Measurements from ENCODE around the gene AGBL1. TPM values are rescaled to one million over a fixed set of nuclear protein-coding genes. Genes with fewer than 3 reads are reported as not detected.

Gene AGBL1
- total RNA-seq, 1 donor from 2014 or later = not detected

GRCh38 chr15:86725628-86726027, 646.0 kb downstream of the AGBL1 start:
- no peak overlapping the region for H3K4me3 ChIP-seq (ENCODE audit: insufficient read depth, low read depth, low read length)
- no peaks in the 10 kb centered on the region for H3K4me1 ChIP-seq (ENCODE audit: insufficient read depth, low read length)
- H3K4me3 Mint-ChIP-seq (ENCODE audit: unreplicated experiment) = no peak overlapping the region
- H2AFZ ChIP-seq (ENCODE audit: low read depth, low read length) = no peak overlapping the region
- H3K27me3 ChIP-seq (ENCODE audit: insufficient read depth, low read length) = no peaks in the 10 kb centered on the region
- no peak overlapping the region for H3K27ac ChIP-seq (ENCODE audit: low read depth, low read length)
- H3K4me2 ChIP-seq (ENCODE audit: low read length) = no peak overlapping the region
- H3K4me1 Mint-ChIP-seq (ENCODE audit: low read depth, unreplicated experiment) = no peaks in the 10 kb centered on the region
- no peaks in the 10 kb centered on the region for H3K36me3 Mint-ChIP-seq (ENCODE audit: low read depth, unreplicated experiment)
- no peaks in the 10 kb centered on the region for H3K9me3 ChIP-seq (ENCODE audit: insufficient read depth, low read depth, low read length)
- FAIRE-seq (no peak), DNase-seq (ENCODE audit: low read depth) (no peak)
- H4K20me1 ChIP-seq (ENCODE audit: insufficient read depth, low read length) = no peaks in the 10 kb centered on the region
- H3K9ac ChIP-seq (ENCODE audit: low read length) = no peak overlapping the region
- peaks cover 2% of the 10 kb centered on the region for H3K9me3 Mint-ChIP-seq (ENCODE audit: unreplicated experiment)
- no peaks in the 10 kb centered on the region for H3K27me3 Mint-ChIP-seq (ENCODE audit: low read depth, unreplicated experiment)
- H3K36me3 ChIP-seq (ENCODE audit: insufficient read depth, low read length) = no peaks in the 10 kb centered on the region
- H3K27ac Mint-ChIP-seq (ENCODE audit: unreplicated experiment) = no peak overlapping the region
- H3K79me2 ChIP-seq (ENCODE audit: insufficient read depth, low read length) = no peaks in the 10 kb centered on the region
- no peak for TF ChIP-seq EZH2 (IDR thresholded peaks at IDR 0.05; ENCODE audit: insufficient read depth, low read length)
- TF ChIP-seq CTCF (IDR thresholded peaks at IDR 0.05; ENCODE audit: insufficient read depth, low read depth, low read length) = no peak

GRCh38 chr15:86735247-86736040, 655.8 kb downstream of the AGBL1 start:
- FAIRE-seq (no peak), DNase-seq (ENCODE audit: low read depth) (no peak)
- Mint-ChIP-seq H3K4me3 (ENCODE audit: unreplicated experiment) (no peak overlapping the region), H3K9me3 (ENCODE audit: unreplicated experiment) (no peaks in the 10 kb centered on the region), H3K27me3 (ENCODE audit: low read depth, unreplicated experiment) (no peaks in the 10 kb centered on the region), H3K4me1 (ENCODE audit: low read depth, unreplicated experiment) (no peaks in the 10 kb centered on the region), H3K27ac (ENCODE audit: unreplicated experiment) (no peak overlapping the region), H3K36me3 (ENCODE audit: low read depth, unreplicated experiment) (no peaks in the 10 kb centered on the region)
- Histone ChIP-seq H3K4me1 (ENCODE audit: insufficient read depth, low read length) (no peaks in the 10 kb centered on the region), H3K9ac (ENCODE audit: low read length) (no peak overlapping the region), H2AFZ (ENCODE audit: low read depth, low read length) (no peak overlapping the region), H3K27me3 (ENCODE audit: insufficient read depth, low read length) (no peaks in the 10 kb centered on the region), H3K9me3 (ENCODE audit: insufficient read depth, low read depth, low read length) (no peaks in the 10 kb centered on the region), H3K27ac (ENCODE audit: low read depth, low read length) (no peak overlapping the region), H3K36me3 (ENCODE audit: insufficient read depth, low read length) (no peaks in the 10 kb centered on the region), H3K79me2 (ENCODE audit: insufficient read depth, low read length) (no peaks in the 10 kb centered on the region), H4K20me1 (ENCODE audit: insufficient read depth, low read length) (no peaks in the 10 kb centered on the region), H3K4me2 (ENCODE audit: low read length) (no peak overlapping the region), H3K4me3 (ENCODE audit: insufficient read depth, low read depth, low read length) (no peak overlapping the region)
- TF ChIP-seq EZH2 (IDR thresholded peaks at IDR 0.05; ENCODE audit: insufficient read depth, low read length) (no peak), CTCF (IDR thresholded peaks at IDR 0.05; ENCODE audit: insufficient read depth, low read depth, low read length) (no peak)

DNA sequence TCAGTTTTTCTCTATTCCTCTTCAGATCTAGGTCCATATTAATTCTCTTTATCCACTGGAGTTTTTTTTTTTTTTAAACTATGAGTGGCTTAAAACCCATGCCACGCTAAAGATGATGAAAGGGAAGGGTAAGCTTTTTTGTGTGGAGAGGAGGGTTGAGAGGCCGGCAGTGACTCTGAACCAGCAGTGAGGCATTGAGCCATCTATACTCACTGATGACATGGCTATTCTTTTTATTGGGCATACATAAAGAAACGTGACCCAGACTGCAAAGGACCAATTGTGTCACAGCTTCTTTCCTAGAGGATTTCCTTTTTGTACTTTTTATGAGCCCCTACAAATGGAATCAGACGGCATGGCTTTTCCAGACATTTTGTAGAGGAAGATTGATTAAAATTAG, 662.2 kb downstream of the AGBL1 start:
- no peaks in the 10 kb centered on the region for H3K27me3 ChIP-seq (ENCODE audit: insufficient read depth, low read length)
- TF ChIP-seq EZH2 (IDR thresholded peaks at IDR 0.05; ENCODE audit: insufficient read depth, low read length) = no peak
- no peak for TF ChIP-seq CTCF (IDR thresholded peaks at IDR 0.05; ENCODE audit: insufficient read depth, low read depth, low read length)
- no peaks in the 10 kb centered on the region for H4K20me1 ChIP-seq (ENCODE audit: insufficient read depth, low read length)
- Mint-ChIP-seq H3K36me3 (ENCODE audit: low read depth, unreplicated experiment) (no peaks in the 10 kb centered on the region), H3K27me3 (ENCODE audit: low read depth, unreplicated experiment) (no peaks in the 10 kb centered on the region), H3K9me3 (ENCODE audit: unreplicated experiment) (no peaks in the 10 kb centered on the region), H3K4me1 (ENCODE audit: low read depth, unreplicated experiment) (no peaks in the 10 kb centered on the region), H3K4me3 (ENCODE audit: unreplicated experiment) (no peak overlapping the region), H3K27ac (ENCODE audit: unreplicated experiment) (no peak overlapping the region)
- no peak overlapping the region for H3K4me3 ChIP-seq (ENCODE audit: insufficient read depth, low read depth, low read length)
- no peak overlapping the region for H2AFZ ChIP-seq (ENCODE audit: low read depth, low read length)
- FAIRE-seq (no peak), DNase-seq (ENCODE audit: low read depth) (no peak)
- no peak overlapping the region for H3K9ac ChIP-seq (ENCODE audit: low read length)
- no peaks in the 10 kb centered on the region for H3K9me3 ChIP-seq (ENCODE audit: insufficient read depth, low read depth, low read length)
- no peak overlapping the region for H3K27ac ChIP-seq (ENCODE audit: low read depth, low read length)
- H3K4me1 ChIP-seq (ENCODE audit: insufficient read depth, low read length) = no peaks in the 10 kb centered on the region
- no peaks in the 10 kb centered on the region for H3K36me3 ChIP-seq (ENCODE audit: insufficient read depth, low read length)
- no peaks in the 10 kb centered on the region for H3K79me2 ChIP-seq (ENCODE audit: insufficient read depth, low read length)
- H3K4me2 ChIP-seq (ENCODE audit: low read length) = no peak overlapping the region
